Neural progenitor cell (in vitro differentiated cells): ENCODE data around the gene NHLRC4. TPM values are rescaled to one million over a fixed set of nuclear protein-coding genes. Genes with fewer than 3 reads are reported as not detected.

Experiments
- DNase-seq: peaks from one replicate; pipeline ENCODE4 v3.0.0-alpha.2; 2016; ENCODE audit warnings: low spot score
- H2AFZ ChIP-seq: fragments of 200-600 bp; sonication (generic); replicated peaks from 2 replicates; pipeline ENCODE4 v1.6.1; 2016; ENCODE audit warnings: antibody characterized with exemption
- H3F3A ChIP-seq: fragments of 200-600 bp; sonication (generic); 2 replicates; pipeline ENCODE4 v1.6.1; 2016; ENCODE audit warnings: antibody characterized with exemption, low read depth
- H3K27ac ChIP-seq: fragments of 200-600 bp; sonication (generic); 2 replicates; pipeline ENCODE4 v1.5.1; 2016; ENCODE audit warnings: mild to moderate bottlenecking
- H3K27me3 ChIP-seq: fragments of 200-600 bp; sonication (generic); 2 replicates; pipeline ENCODE4 v1.6.1; 2016; ENCODE audit warnings: mild to moderate bottlenecking, moderate library complexity
- H3K36me3 ChIP-seq: fragments of 200-600 bp; sonication (generic); 2 replicates; pipeline ENCODE4 v1.5.1; 2016
- H3K4me1 ChIP-seq: fragments of 200-600 bp; sonication (generic); 2 replicates; pipeline ENCODE4 v1.6.1; 2016; ENCODE audit warnings: mixed run types
- H3K4me2 ChIP-seq: fragments of 200-600 bp; sonication (generic); 2 replicates; pipeline ENCODE4 v1.6.1; 2016
- H3K4me3 ChIP-seq: fragments of 200-600 bp; sonication (generic); 2 replicates; pipeline ENCODE4 v1.5.1; 2016
- H3K79me2 ChIP-seq: fragments of 200-600 bp; sonication (generic); 2 replicates; pipeline ENCODE4 v1.6.1; 2016; ENCODE audit warnings: low read depth
- H3K9ac ChIP-seq: fragments of 200-600 bp; sonication (generic); 2 replicates; pipeline ENCODE4 v1.6.1; 2016
- H3K9me3 ChIP-seq: fragments of 200-600 bp; sonication (generic); 2 replicates; pipeline ENCODE4 v1.5.1; 2016; ENCODE audit warnings: low read depth
- H4K20me1 ChIP-seq: fragments of 200-600 bp; sonication (generic); 2 replicates; pipeline ENCODE4 v1.6.1; 2016; ENCODE audit warnings: low read depth
- H3K27ac Mint-ChIP-seq: 3 replicates; pipeline ENCODE4 v1.8.0; 2021; ENCODE audit warnings: mixed read lengths
- H3K27me3 Mint-ChIP-seq: 2 replicates; pipeline ENCODE4 v1.8.0; 2022; ENCODE audit warnings: low read depth, mild to moderate bottlenecking, inconsistent platforms, moderate library complexity, mixed read lengths; ENCODE audit not compliant: insufficient read depth
- H3K36me3 Mint-ChIP-seq: 3 replicates; pipeline ENCODE4 v1.8.0; 2021; ENCODE audit warnings: mixed read lengths
- H3K4me1 Mint-ChIP-seq: 3 replicates; pipeline ENCODE4 v1.8.0; 2021; ENCODE audit warnings: mixed read lengths
- H3K4me3 Mint-ChIP-seq: 3 replicates; pipeline ENCODE4 v1.8.0; 2021; ENCODE audit warnings: mild to moderate bottlenecking, moderate library complexity, mixed read lengths
- H3K9me3 Mint-ChIP-seq: 3 replicates; pipeline ENCODE4 v1.8.0; 2020; ENCODE audit warnings: mixed read lengths
- CTCF ChIP-seq: fragments of 200-600 bp; sonication (generic); IDR thresholded peaks from 2 replicates; pipeline ENCODE4 v1.5.1; 2017; ENCODE audit warnings: antibody characterized with exemption, mild to moderate bottlenecking
- EZH2 ChIP-seq: fragments of 200-600 bp; sonication (generic); IDR thresholded peaks from 2 replicates; pipeline ENCODE4 v1.6.1; 2017; ENCODE audit warnings: antibody characterized with exemption, mild to moderate bottlenecking, moderate library complexity
- EZH2phosphoT487 ChIP-seq: fragments of 200-600 bp; sonication (generic); IDR thresholded peaks from 2 replicates; pipeline ENCODE4 v1.6.1; 2017; ENCODE audit warnings: antibody characterized with exemption
- total RNA-seq: library from RNA; depleted of rRNA; stranded (reverse); fragments of >200 nt; gene quantifications from 2 replicates; pipeline ENCODE4 v1.2.3, GENCODE V29; 2015; ENCODE audit warnings: low replicate concordance

Gene NHLRC4
- total RNA-seq, 1 donor from 2014 or later, result not detected

DNA sequence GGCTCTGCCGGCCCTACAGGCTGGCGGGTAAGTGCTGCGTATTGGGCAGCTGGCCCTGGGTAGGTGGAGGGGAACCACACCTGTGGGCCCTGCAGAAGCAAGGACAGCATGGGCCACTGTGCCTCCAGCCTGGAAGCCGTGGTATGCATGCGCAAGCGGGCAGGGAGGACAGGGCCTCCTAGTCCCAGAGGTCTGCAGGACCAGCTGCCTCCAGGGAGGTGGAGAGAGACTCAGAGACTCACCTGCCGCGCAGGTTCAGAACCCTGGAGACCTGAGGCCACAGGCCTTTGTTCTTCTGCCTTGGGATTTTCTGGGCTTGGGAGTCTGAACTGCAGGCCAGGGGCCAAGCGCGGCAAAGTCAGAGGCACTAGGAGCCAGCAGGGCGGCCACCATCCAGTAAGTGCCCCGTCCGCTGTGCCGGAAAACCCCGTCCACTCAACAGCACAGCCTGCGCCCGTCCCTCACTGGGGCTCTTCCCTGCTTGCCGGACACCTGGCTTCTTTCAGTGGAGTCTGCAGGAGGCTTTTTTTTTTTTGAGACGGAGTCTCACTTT, 14.2 kb downstream of the NHLRC4 start:
- Mint-ChIP-seq H3K27ac (no peak overlapping the region), H3K9me3 (no peaks in the 10 kb centered on the region)
- H3K36me3 ChIP-seq, result no peaks in the 10 kb centered on the region

DNA sequence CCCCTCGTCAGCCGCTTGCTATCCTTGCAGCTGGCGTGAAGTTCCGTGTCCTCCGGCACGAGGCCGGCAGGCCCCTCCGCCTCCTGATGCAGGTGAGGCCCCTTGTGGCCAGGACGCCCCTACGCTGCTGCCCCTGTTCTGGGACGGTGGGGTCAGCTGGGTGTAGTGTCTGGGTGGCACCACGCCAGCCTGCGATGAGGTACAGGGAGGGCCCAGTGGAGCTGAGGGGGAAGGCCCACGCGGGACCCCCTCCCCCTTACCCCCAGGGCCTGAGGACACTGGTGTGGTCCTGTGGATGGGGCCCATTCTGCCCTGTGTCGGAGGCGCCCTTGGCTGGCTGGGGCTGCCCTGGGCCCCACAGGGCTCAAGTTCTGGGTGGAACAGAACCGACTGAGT, 15.4 kb downstream of the NHLRC4 start:
- Histone ChIP-seq H3K4me1 (peaks cover 2% of the 10 kb centered on the region), H3K27me3 (peaks cover 34% of the 10 kb centered on the region), H3K4me2 (no peak overlapping the region), H3K36me3 (no peaks in the 10 kb centered on the region), H3F3A (peaks cover 16% of the 10 kb centered on the region), H3K27ac (no peak overlapping the region), H3K4me3 (no peak overlapping the region), H4K20me1 (peaks cover 54% of the 10 kb centered on the region), H3K9me3 (no peaks in the 10 kb centered on the region), H3K9ac (no peak overlapping the region), H3K79me2 (no peaks in the 10 kb centered on the region), H2AFZ (no peak overlapping the region)
- no peak overlapping the region for H3K27ac Mint-ChIP-seq
- peaks cover 8% of the 10 kb centered on the region for H3K27me3 Mint-ChIP-seq
- no peak overlapping the region for H3K4me3 Mint-ChIP-seq
- no peak for TF ChIP-seq EZH2
- TF ChIP-seq EZH2phosphoT487, result no peak
- no peak for TF ChIP-seq CTCF
- DNase-seq, result no peak
- H3K9me3 Mint-ChIP-seq, result no peaks in the 10 kb centered on the region
- H3K36me3 Mint-ChIP-seq, result no peaks in the 10 kb centered on the region
- peaks cover 7% of the 10 kb centered on the region for H3K4me1 Mint-ChIP-seq

More for the DNA sequence above, 14.2 kb downstream of the NHLRC4 start:
- H3K4me3 ChIP-seq, result no peak overlapping the region
- no peaks in the 10 kb centered on the region for H3K36me3 Mint-ChIP-seq
- peaks cover 52% of the 10 kb centered on the region for H4K20me1 ChIP-seq
- peaks cover 2% of the 10 kb centered on the region for H3K4me1 ChIP-seq
- TF ChIP-seq CTCF (no peak), EZH2 (no peak), EZH2phosphoT487 (no peak)
- no peak overlapping the region for H3K27ac ChIP-seq
- no peak overlapping the region for H3K4me2 ChIP-seq
- H3K9me3 ChIP-seq, result no peaks in the 10 kb centered on the region
- peaks cover 20% of the 10 kb centered on the region for H3F3A ChIP-seq
- H2AFZ ChIP-seq, result no peak overlapping the region
- peaks cover 22% of the 10 kb centered on the region for H3K27me3 ChIP-seq
- peaks cover 7% of the 10 kb centered on the region for H3K4me1 Mint-ChIP-seq
- no peak overlapping the region for H3K4me3 Mint-ChIP-seq
- H3K9ac ChIP-seq, result no peak overlapping the region
- peaks cover 6% of the 10 kb centered on the region for H3K27me3 Mint-ChIP-seq
- DNase-seq, result no peak
- no peaks in the 10 kb centered on the region for H3K79me2 ChIP-seq

DNA sequence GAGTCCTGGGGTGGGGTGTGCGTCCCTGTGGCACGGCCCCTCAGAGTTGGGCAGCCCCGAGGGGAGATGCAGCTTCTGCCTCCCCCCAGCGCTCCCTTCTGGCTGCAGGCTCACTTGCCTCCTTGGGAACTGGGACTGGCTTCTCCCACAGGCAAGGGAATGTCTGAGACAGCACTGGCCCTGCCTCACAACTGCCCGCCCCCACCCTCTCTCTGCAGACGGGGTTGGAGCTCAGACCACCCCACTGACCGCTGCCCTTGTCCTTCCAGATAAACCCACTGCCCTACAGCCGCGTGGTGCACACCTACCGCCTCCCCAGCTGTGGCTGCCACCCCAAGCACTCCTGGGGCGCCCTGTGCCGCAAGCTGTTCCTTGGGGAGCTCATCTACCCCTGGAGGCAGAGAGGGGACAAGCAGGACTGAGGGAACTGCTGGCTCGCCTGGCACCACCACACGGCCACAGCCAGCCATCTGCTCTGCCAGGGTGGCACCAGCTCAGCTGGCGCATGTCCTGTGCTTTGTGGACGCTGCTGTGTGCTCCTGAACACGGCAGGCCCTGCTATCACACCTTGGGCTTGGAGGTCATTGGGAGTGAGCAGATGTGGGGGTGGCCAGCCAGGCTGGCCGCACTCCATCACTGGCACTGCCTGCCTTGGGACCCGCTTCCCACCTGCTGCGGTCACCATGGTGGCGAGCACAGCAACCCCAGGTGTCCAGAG, 16.0 kb downstream of the NHLRC4 start:
- TF ChIP-seq EZH2 (no peak), EZH2phosphoT487 (no peak), CTCF (no peak)
- no peak overlapping the region for H3K27ac Mint-ChIP-seq
- Histone ChIP-seq H3K9ac (no peak overlapping the region), H3K27ac (no peak overlapping the region), H2AFZ (no peak overlapping the region), H3K27me3 (peaks cover 37% of the 10 kb centered on the region), H3K4me1 (peaks cover 2% of the 10 kb centered on the region), H3K4me3 (no peak overlapping the region), H3K9me3 (no peaks in the 10 kb centered on the region), H3K36me3 (no peaks in the 10 kb centered on the region), H3K4me2 (no peak overlapping the region), H4K20me1 (peaks cover 58% of the 10 kb centered on the region), H3K79me2 (peaks cover 1% of the 10 kb centered on the region), H3F3A (peaks cover 20% of the 10 kb centered on the region)
- H3K4me1 Mint-ChIP-seq, result peaks cover 10% of the 10 kb centered on the region
- no peak overlapping the region for H3K4me3 Mint-ChIP-seq
- no peaks in the 10 kb centered on the region for H3K9me3 Mint-ChIP-seq
- peaks cover 6% of the 10 kb centered on the region for H3K27me3 Mint-ChIP-seq
- DNase-seq, result no peak
- no peaks in the 10 kb centered on the region for H3K36me3 Mint-ChIP-seq
